ENCODE results near the gene ROBO3.

The ROBO3 gene

GRCh38 chr11:124846070-124846673 is 19.1 kb upstream of the ROBO3 start:
- no peak for DNase-seq (ENCODE audit: low read depth)

- DNase-seq (ENCODE audit: low read depth) = no peak
Measured at GRCh38 chr11:124859171-124859570, 6.1 kb upstream of the ROBO3 start.

DNA sequence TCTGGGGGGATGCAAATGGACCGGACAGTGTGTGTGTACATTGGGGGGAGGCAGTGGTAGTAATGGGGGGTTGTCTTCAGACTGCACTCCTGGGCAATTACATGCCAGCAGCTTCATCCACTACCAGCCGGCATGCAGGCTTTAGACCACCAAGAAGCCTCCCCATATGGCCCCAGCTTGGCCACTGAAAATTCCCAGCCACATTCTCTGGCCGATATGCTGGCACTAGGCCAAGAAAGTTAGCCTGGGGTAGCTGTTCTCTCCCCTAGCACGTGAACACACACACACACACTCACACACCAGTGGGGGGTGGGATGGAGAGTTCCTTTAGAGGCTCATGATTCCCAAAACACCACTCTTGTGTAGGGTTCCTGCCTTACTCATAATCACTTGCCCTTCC is 3.6 kb upstream of the ROBO3 start:
- no peak for DNase-seq (ENCODE audit: low read depth)

DNA sequence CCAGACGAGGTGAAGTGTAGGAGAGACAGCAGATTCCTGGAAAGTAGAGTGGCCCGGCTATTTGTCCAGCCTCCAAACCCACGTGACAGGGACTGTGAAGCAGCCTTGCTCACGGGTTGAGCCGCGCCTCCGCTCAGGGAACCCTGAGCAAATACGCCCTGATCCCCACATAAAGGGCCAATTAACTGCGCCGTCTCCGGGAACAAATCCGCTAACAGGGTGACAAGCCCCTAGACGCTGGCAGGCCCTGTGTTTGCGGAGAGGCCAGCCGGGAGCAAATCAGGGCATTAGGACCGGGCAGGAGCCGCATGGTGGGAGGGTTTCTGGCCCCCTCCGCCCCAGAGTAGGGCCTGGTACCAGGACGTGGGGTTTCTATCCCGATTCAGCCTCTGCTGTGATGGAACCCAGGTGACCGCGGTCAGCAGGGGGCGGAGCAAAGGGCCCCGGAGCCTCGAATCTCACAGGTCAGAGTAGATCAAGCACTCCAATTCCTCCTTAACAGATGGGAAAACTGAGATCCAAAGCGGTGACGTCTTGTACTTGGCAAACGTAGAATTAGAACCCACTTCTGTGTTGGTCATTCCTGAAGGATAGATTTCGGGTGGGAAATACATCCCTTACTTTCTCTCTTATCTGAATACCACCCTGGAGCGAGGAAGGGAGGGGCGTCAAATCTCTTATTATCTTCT is 2.0 kb upstream of the ROBO3 start:
- no peak for DNase-seq (ENCODE audit: low read depth)

DNA sequence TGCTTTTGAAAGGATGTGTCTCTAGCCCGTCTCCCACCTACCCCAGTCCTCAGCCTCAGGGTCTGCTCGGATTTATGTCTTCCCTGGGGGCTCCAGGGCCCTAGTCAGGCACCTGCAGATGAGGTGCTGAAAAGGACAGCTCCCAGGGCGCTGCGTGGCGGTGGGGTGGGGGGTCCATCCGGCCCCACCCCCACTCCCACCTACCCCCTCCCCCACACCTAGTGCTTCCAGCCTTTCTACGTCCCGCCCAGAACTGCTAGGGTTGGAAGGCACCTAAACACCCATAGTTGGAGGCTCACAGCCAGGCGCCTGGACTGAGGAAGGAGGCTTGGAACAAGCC is 1.4 kb upstream of the ROBO3 start:
- no peak for DNase-seq (ENCODE audit: low read depth)

- no peak for DNase-seq (ENCODE audit: low read depth)
Measured at GRCh38 chr11:124864176-124864891, 898 bp upstream of the ROBO3 start.

- no peak for DNase-seq (ENCODE audit: low read depth)
Measured at GRCh38 chr11:124864892-124865180, 396 bp upstream of the ROBO3 start.

- DNase-seq (ENCODE audit: low read depth) = peak; percentile 24
Measured at GRCh38 chr11:124865902-124866851, 945 bp downstream of the ROBO3 start.

GRCh38 chr11:124867700-124868099 is 2.5 kb downstream of the ROBO3 start:
- no peak for DNase-seq (ENCODE audit: low read depth)

- no peak for DNase-seq (ENCODE audit: low read depth)
Measured at GRCh38 chr11:124868331-124869274, 3.4 kb downstream of the ROBO3 start.

DNA sequence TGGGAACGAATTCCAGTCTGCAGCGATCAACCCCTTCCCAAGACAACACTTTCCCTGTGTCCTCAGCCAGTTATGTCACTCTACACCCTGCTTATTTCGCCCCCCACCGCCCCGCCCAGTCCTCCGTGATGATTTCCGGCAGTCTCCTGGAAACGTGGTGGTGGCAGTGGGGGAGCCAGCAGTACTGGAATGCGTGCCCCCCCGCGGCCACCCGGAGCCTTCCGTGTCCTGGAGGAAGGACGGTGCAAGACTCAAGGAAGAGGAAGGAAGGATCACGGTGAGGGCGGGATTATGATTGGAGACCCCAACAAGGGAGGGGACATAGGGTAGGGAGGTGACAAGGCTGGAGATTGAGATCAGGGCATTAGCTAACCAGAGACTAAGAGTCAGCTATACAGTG is 4.1 kb downstream of the ROBO3 start:
- no peak for DNase-seq (ENCODE audit: low read depth)

DNA sequence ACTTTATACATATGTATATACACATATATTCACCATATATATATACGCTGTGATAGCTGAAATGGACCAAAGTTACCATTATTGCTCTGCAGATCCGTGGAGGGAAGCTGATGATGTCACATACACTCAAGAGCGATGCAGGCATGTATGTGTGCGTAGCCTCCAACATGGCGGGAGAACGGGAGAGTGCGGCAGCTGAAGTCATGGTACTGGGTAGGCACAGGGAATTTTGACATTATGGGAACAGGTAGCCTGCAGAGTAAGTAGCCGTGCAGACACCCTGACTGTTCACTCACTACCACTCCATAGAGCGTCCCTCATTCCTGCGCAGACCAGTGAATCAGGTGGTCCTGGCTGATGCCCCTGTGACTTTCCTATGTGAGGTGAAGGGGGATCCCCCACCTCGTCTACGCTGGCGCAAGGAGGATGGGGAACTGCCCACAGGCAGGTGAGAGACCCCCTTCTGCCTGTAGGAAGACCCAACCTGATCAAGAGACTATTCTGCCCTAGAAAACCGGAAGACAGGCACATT is 4.7 kb downstream of the ROBO3 start:
- DNase-seq (ENCODE audit: low read depth) = no peak

DNA sequence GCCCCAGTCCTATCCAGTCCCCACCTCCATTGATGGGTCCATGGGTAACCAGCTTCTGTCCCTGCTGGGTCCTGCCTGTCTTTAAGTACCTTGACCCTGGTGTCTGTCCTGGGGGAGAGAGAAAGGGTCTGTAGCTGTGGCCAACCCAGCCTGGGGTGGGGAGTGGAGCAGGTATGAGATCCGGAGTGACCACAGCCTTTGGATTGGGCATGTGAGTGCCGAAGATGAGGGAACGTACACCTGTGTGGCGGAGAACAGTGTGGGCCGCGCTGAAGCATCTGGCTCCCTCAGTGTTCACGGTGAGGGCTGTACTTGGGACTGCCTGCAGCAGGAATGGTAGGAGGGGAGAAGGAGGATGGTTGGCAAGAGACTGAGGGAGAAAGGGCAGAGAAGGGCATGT is 5.2 kb downstream of the ROBO3 start:
- DNase-seq (ENCODE audit: low read depth) = no peak

DNA sequence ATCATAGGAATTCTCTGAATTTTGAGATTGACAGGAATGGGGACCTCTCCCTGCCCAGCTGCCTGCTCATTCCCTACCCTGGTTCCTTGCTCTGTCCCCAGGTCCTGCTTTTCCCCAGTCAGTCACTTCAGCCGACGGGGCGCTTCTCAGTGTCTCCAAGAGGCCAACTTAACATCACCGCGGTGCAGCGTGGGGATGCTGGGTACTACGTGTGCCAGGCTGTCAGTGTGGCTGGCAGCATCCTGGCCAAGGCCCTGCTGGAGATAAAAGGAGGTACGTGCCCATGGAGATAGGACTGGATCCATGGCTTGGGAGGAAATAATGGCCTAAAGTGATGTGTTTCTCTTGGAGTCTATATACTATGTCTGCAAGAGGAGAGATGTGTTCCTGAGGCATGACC is 7.0 kb downstream of the ROBO3 start:
- no peak for DNase-seq (ENCODE audit: low read depth)

DNA sequence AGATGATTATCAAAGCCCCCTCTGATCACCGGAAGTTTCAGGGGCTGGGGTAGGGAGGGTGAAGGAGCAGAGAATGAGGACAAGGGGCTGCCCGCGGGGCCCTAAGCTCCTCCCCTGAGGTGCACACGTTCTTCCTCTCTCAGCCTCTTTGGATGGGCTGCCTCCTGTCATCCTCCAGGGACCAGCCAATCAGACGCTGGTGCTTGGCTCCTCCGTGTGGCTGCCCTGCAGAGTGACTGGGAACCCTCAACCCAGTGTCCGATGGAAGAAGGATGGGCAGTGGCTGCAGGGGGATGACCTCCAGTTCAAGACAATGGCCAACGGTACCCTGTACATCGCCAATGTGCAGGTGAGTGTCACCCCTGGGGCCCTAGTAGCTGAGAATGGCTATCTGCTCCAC is 7.5 kb downstream of the ROBO3 start:
- no peak for DNase-seq (ENCODE audit: low read depth)

DNA sequence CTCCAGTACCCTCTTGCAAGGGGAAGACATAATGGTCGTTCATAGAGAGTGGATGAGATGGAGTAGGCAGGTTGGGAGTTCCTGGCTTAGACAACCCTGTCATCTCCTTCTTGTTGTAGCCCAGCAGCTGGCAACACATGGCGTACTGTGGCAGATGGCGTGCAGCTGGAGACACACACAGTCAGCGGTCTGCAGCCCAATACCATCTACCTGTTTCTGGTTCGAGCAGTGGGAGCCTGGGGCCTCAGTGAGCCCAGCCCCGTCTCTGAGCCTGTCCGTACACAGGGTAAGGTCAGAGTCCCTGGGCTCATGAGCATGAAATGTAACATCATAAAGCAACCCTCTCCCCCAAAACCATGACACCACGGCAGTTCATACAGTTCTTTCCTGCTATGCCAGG is 8.7 kb downstream of the ROBO3 start:
- no peak for DNase-seq (ENCODE audit: low read depth)

GRCh38 chr11:124874571-124875255 is 9.5 kb downstream of the ROBO3 start:
- DNase-seq (ENCODE audit: low read depth) = no peak

DNA sequence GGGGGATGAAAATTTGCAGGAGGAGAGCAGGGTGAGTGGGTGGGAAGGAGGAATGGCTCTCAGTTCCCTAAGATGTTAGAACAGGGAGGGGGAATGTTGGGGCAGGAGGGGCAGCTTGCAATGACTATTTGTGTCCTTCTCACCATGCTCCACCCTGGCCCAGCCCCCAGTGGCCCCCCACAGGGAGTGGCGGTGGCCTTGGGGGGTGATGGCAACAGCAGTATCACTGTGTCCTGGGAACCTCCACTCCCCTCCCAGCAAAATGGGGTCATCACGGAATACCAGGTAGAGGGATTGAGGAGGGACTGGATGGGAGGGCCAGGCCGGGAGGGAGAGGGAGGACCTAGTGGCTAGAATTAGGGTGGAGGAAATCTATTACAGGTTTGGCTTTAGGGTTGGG is 10.2 kb downstream of the ROBO3 start:
- no peak for DNase-seq (ENCODE audit: low read depth)

GRCh38 chr11:124875943-124876817 is 10.9 kb downstream of the ROBO3 start:
- peak; percentile 51 for DNase-seq (ENCODE audit: low read depth)

All from stimulated activated CD8-positive, alpha-beta memory T cell treated with anti-CD3 and anti-CD28 coated beads, Interleukin-15, amount 100 ng/mL, for 1 hour (primary cell).